HL-60 (cell line): ENCODE results near the gene COPZ1.
"Not testable (repeated sequence)": the region's sequence is repeated elsewhere in the genome, so short reads cannot be mapped to it uniquely, and the experiment has no call there.

Source experiments
- DNase-seq, 2 experiments: peaks; one replicate each; pipeline ENCODE4 v3.0.0-alpha.2; 2010 to 2020; ENCODE audit warnings: low read depth in 1 of 2, low spot score in 1 of 2
- H3K27ac ChIP-seq: fragments of 250-450 bp; sonication (Bioruptor Pico); replicated peaks from 2 replicates; pipeline ENCODE4 v1.5.1; 2020; ENCODE audit warnings: mild to moderate bottlenecking, moderate library complexity
- H3K27me3 ChIP-seq: fragments of 250-450 bp; sonication (Bioruptor Pico); 2 replicates; pipeline ENCODE4 v1.5.1; 2021; ENCODE audit warnings: mild to moderate bottlenecking, moderate library complexity; ENCODE audit not compliant: insufficient read depth, poor library complexity, severe bottlenecking
- H3K4me3 ChIP-seq: replicated peaks from 2 replicates; pipeline ENCODE4 v1.5.1; 2011; ENCODE audit warnings: mild to moderate bottlenecking, control low read depth, low read length; ENCODE audit not compliant: insufficient read depth
- CTCF ChIP-seq: IDR thresholded peaks from one replicate; pipeline ENCODE4 v1.5.1; 2011; ENCODE audit warnings: low read length, control low read depth, inconsistent platforms; ENCODE audit not compliant: insufficient read depth
- GABPA ChIP-seq: IDR thresholded peaks from 2 replicates; pipeline ENCODE4 v1.6.1; 2012; ENCODE audit warnings: low read depth
- POLR2AphosphoS5 ChIP-seq: IDR thresholded peaks from 2 replicates; pipeline ENCODE4 v1.6.1; 2012; ENCODE audit warnings: low read depth
- REST ChIP-seq: IDR thresholded peaks from 2 replicates; pipeline ENCODE4 v1.6.1; 2012; ENCODE audit warnings: low read depth; ENCODE audit not compliant: insufficient replicate concordance
- SPI1 ChIP-seq: IDR thresholded peaks from 2 replicates; pipeline ENCODE4 v1.6.1; 2012; ENCODE audit warnings: low read depth, mild to moderate bottlenecking, borderline replicate concordance

Gene COPZ1

GRCh38 chr12:54279632-54280467 is 45.1 kb upstream of the COPZ1 start, which contains the start of gene CBX5:
CBX5 (minus strand) TSS chr12:54280122; CDS start chr12:54257650, 22,472 bp downstream.
- peak; percentile 97 to 99 for DNase-seq
- TF ChIP-seq POLR2AphosphoS5 (peak; percentile 97), SPI1 (no peak), CTCF (no peak), GABPA (0 out of 2 replicates have a peak, but pooled peaks have one; percentile 4), REST (peak; percentile 27)
- no peaks in the 10 kb centered on the region for H3K27me3 ChIP-seq
- H3K27ac ChIP-seq, result peak within 1 kb of the TSS; percentile 99
- H3K4me3 ChIP-seq, result peak within 1 kb of the TSS; percentile 74

- TF ChIP-seq SPI1 (no peak), REST (peak; percentile 82), POLR2AphosphoS5 (peak; percentile 96)
- peak; percentile 100 for DNase-seq
- Histone ChIP-seq H3K27me3 (no peaks in the 10 kb centered on the region), H3K27ac (peak within 1 kb of the TSS; percentile 99), H3K4me3 (peak within 1 kb of the TSS; percentile 74)
Measured at GRCh38 chr12:54280468-54281260, 44.3 kb upstream of the COPZ1 start, which contains the start of gene HNRNPA1. HNRNPA1 (plus strand) TSS chr12:54280726; CDS start chr12:54280808, 82 bp downstream.

GRCh38 chr12:54281261-54281638 is 43.7 kb upstream of the COPZ1 start:
- Histone ChIP-seq H3K4me3 (peak overlapping the region; percentile 71), H3K27ac (peak overlapping the region; percentile 99)
- not testable (repeated sequence) for H3K27me3 ChIP-seq, DNase-seq

- Histone ChIP-seq H3K27ac (peak overlapping the region; percentile 99), H3K4me3 (peak overlapping the region; percentile 71)
- H3K27me3 ChIP-seq, DNase-seq: not testable (repeated sequence)
Measured at GRCh38 chr12:54281694-54282093, 43.2 kb upstream of the COPZ1 start.

- TF ChIP-seq SPI1, result no peak
- TF ChIP-seq POLR2AphosphoS5, result peak; percentile 49; the same call in 1 of the 2 replicates
- peak in 1 of 2 experiments; percentile 31 for DNase-seq
- Histone ChIP-seq H3K27ac (peak overlapping the region; percentile 99), H3K4me3 (peak overlapping the region; percentile 71), H3K27me3 (no peaks in the 10 kb centered on the region)
Measured at GRCh38 chr12:54282949-54283593, 41.9 kb upstream of the COPZ1 start.

GRCh38 chr12:54284070-54284780 is 40.7 kb upstream of the COPZ1 start:
- not testable (repeated sequence) for DNase-seq, H3K27me3 ChIP-seq
- Histone ChIP-seq H3K4me3 (peak overlapping the region; percentile 71), H3K27ac (peak overlapping the region; percentile 99)
